Pancreas (tissue), 10 donors: ENCODE data around the gene GMDS. TPM values are rescaled to one million over a fixed set of nuclear protein-coding genes. Genes with fewer than 3 reads are reported as not detected.
A peak's percentile ranks its signal among the peaks of the same experiment; 100 is the strongest.

Experiments used
- ATAC-seq, 4 donors: fragments of 200-7000 bp; cut with Tn5 transposase; one replicate each; pipeline versions ENCODE4 v1.8.0 to v1.9.1; 2020; ENCODE audit warnings: mild to moderate bottlenecking in 4 of 4, moderate library complexity in 4 of 4
- DNase-seq, 6 donors: peaks; one replicate each; pipeline ENCODE4 v3.0.0-alpha.2; 2020
- FAIRE-seq: peaks from 2 replicates; lab custom pipeline; 2012; peaks lifted over from hg19 to GRCh38; lab: Jason Lieb, UNC
- H3K27ac ChIP-seq, 4 donors: fragments of 200-600 bp; sonication (generic); 1 replicate in 3 of 4; 2 replicates in 1 of 4; pipeline versions ENCODE4 v1.5.0 to v1.8.0; 2020
- H3K27me3 ChIP-seq, 4 donors: fragments of 200-600 bp; one replicate each; pipeline ENCODE4 v1.8.0; 2021
- H3K36me3 ChIP-seq, 3 donors: fragments of 200-600 bp; sonication (generic) in 1 of 3; one replicate each; pipeline versions ENCODE4 v1.5.0 to v1.8.0; 2020 to 2021
- H3K4me1 ChIP-seq, 3 donors: fragments of 200-600 bp; one replicate each; pipeline ENCODE4 v1.8.0; 2021
- H3K4me3 ChIP-seq, 4 donors: fragments of 200-600 bp; sonication (generic) in 2 of 4; one replicate each; pipeline versions ENCODE4 v1.5.0 to v1.8.0; 2020 to 2021
- H3K9me3 ChIP-seq, 4 donors: fragments of 200-600 bp; one replicate each; pipeline ENCODE4 v1.8.0; 2021
- WGBS, 2 donors: extraction: QIAGEN DNeasy Blood & Tissue Kit; methylation state at CpG; one replicate each; pipeline ENCODE4 v1.1.7; 2013; 5-methylcytosine and 5-hydroxymethylcytosine counted together
- intact Hi-C, 3 donors: fragments of 100-400 bp; cut with DNase I; formaldehyde crosslinking; loops; one replicate each; pipeline versions ENCODE4 v1.11.1 to v1.14.2; 2022
- polyA plus RNA-seq, 2 donors: library from polyadenylated mRNA; stranded (reverse); fragments of 200-250 nt; gene quantifications; one replicate each; pipeline ENCODE4 v1.2.3, GENCODE V29; 2013
- total RNA-seq, 6 donors: library from RNA; stranded (reverse); fragmentation: NEBNext Ultra II Directional in 4 of 6; extraction: Animal tissue kit (Norgen Biotek cat#: 25700) in 4 of 6; gene quantifications; one replicate each; pipeline versions ENCODE4 v1.2.1 to v1.2.4, GENCODE V29; 2021 to 2023
- TF ChIP-seq, protein P1 (sequence below), 4 donors: fragments of 200-600 bp; sonication (generic) in 3 of 4; IDR thresholded peaks; one replicate each; pipeline versions ENCODE4 v1.5.0 to v1.8.0; 2021; ENCODE audit warnings: antibody characterized with exemption in 4 of 4
- donor health status: healthy with polysubstance abuse.
- donor health status: DM: no; HTN: no; CAD: no; lungs with moderate emphysema.
- donor health status: DM: no; HTN: no; CAD: no.
- donor health status: control.
- donor health status: control.
- donor health status: Bipolar disorder and iron deficiency.
- donor health status: DM: yes; HTN: yes; CAD: no.
- donor health status: DM: no; HTN: no; CAD: no.
- donor health status: DM: no; HTN: no; CAD: no.
- donor health status: DM: yes; HTN: yes; CAD: no.

GMDS gene
- total and polyA plus RNA-seq, 8 donors = 7.6 to 40.8 (median 26.5) TPM

DNA sequence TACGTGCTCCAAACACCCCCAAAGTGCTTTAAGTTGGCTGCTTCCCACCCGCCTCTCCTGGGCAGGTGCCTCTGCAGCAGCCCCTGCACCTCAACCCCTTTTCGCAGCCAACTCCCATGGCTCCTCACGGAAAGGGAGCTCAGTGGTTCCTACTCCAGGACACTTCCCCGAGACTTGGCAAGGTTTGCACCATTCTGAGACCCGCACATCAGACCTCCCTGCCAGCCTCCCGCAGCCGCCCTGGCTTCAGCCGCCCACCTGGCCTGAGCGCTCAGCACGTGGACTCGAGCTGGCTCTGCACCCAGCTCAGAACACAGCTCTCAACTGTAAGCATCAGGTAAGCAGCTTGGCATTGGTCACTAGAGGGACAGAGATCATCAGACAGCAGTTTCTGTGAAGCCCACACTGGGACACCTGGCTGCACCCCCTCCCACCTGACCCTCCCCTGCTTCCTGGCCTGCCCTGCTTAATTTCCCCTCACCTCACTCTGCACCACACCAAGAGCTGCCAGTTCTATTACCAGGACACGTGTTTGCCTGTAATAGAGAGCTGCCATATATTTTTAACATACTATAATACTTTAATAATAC, 28.5 kb downstream of the GMDS start:
- H3K9me3 ChIP-seq = no peaks in the 10 kb centered on the region
- H3K36me3 ChIP-seq = no peaks in the 10 kb centered on the region
- DNase-seq (no peak), FAIRE-seq (no peak), ATAC-seq (no peak)
- 90 to 91% methylated on average over 13 of the region's 13 CpGs for WGBS, 2 donors
- H3K27me3 ChIP-seq = no peaks in the 10 kb centered on the region
- no peak overlapping the region for H3K4me3 ChIP-seq
- H3K4me1 ChIP-seq = peaks cover 0 to 6% (median 5%) of the 10 kb centered on the region in 3 donors
- TF ChIP-seq, protein P1, sequence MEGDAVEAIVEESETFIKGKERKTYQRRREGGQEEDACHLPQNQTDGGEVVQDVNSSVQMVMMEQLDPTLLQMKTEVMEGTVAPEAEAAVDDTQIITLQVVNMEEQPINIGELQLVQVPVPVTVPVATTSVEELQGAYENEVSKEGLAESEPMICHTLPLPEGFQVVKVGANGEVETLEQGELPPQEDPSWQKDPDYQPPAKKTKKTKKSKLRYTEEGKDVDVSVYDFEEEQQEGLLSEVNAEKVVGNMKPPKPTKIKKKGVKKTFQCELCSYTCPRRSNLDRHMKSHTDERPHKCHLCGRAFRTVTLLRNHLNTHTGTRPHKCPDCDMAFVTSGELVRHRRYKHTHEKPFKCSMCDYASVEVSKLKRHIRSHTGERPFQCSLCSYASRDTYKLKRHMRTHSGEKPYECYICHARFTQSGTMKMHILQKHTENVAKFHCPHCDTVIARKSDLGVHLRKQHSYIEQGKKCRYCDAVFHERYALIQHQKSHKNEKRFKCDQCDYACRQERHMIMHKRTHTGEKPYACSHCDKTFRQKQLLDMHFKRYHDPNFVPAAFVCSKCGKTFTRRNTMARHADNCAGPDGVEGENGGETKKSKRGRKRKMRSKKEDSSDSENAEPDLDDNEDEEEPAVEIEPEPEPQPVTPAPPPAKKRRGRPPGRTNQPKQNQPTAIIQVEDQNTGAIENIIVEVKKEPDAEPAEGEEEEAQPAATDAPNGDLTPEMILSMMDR (IDR thresholded peaks at IDR 0.05) = no peak
- intact Hi-C loops = no loop called here
- H3K27ac ChIP-seq = no peak overlapping the region

GRCh38 chr6:2215342-2215741, 30.1 kb downstream of the GMDS start:
- H3K27me3 ChIP-seq = no peaks in the 10 kb centered on the region
- no peak for ATAC-seq

GRCh38 chr6:2213086-2213485, 32.3 kb downstream of the GMDS start:
- Histone ChIP-seq H3K4me3 (no peak overlapping the region), H3K36me3 (no peaks in the 10 kb centered on the region), H3K27me3 (no peaks in the 10 kb centered on the region), H3K4me1 (peaks cover 0 to 4% (median 0%) of the 10 kb centered on the region in 3 donors), H3K27ac (no peak overlapping the region), H3K9me3 (no peaks in the 10 kb centered on the region)
- ATAC-seq (no peak), DNase-seq (no peak), FAIRE-seq (no peak)
- TF ChIP-seq, protein P1 (IDR thresholded peaks at IDR 0.05) = no peak
- WGBS, 2 donors = 90 to 94% methylated on average over 2 of the region's 2 CpGs
- intact Hi-C loops = no loop called here

More at GRCh38 chr6:2215342-2215741, 30.1 kb downstream of the GMDS start:
- TF ChIP-seq, protein P1 (IDR thresholded peaks at IDR 0.05) = no peak
- FAIRE-seq = no peak
- Histone ChIP-seq H3K4me1 (peaks cover 0 to 6% (median 5%) of the 10 kb centered on the region in 3 donors), H3K36me3 (no peaks in the 10 kb centered on the region), H3K9me3 (no peaks in the 10 kb centered on the region), H3K27ac (no peak overlapping the region), H3K4me3 (no peak overlapping the region)
- no peak for DNase-seq
- intact Hi-C loops = no loop called here
- 88 to 94% methylated on average over 3 of the region's 3 CpGs for WGBS, 2 donors

GRCh38 chr6:2209226-2209809, 36.1 kb downstream of the GMDS start:
- H3K36me3 ChIP-seq = no peaks in the 10 kb centered on the region
- no peaks in the 10 kb centered on the region for H3K27me3 ChIP-seq
- DNase-seq (peak; percentile 72 to 88 (median 78)), FAIRE-seq (no peak), ATAC-seq (peak; percentile 97 to 100 (median 99))
- TF ChIP-seq, protein P1 (IDR thresholded peaks at IDR 0.05) = peak; percentile 39 to 53 (median 40)
- H3K9me3 ChIP-seq = no peaks in the 10 kb centered on the region
- no peak overlapping the region for H3K27ac ChIP-seq
- intact Hi-C loops = loop anchor here in 1 of 3 donors (10.0 kb wide), 1 partner anchor 145 kb away; no protein-coding TSS in a partner anchor
- peaks cover 0 to 4% (median 2%) of the 10 kb centered on the region in 3 donors for H3K4me1 ChIP-seq
- no peak overlapping the region for H3K4me3 ChIP-seq
- 32 to 44% methylated on average over 6 of the region's 6 CpGs for WGBS, 2 donors

- Histone ChIP-seq H3K36me3 (no peaks in the 10 kb centered on the region), H3K27me3 (no peaks in the 10 kb centered on the region), H3K4me3 (no peak overlapping the region), H3K9me3 (no peaks in the 10 kb centered on the region), H3K4me1 (peaks cover 0 to 10% (median 4%) of the 10 kb centered on the region in 3 donors), H3K27ac (no peak overlapping the region)
- no peak for ATAC-seq
- FAIRE-seq = no peak
- DNase-seq = no peak
- intact Hi-C loops = loop anchor here in 1 of 3 donors (10.0 kb wide), 1 partner anchor 146 kb away; no protein-coding TSS in a partner anchor
- 78 to 83% methylated on average over 3 of the region's 3 CpGs for WGBS, 2 donors
- TF ChIP-seq, protein P1 (IDR thresholded peaks at IDR 0.05) = no peak
These were observed 36.9 kb downstream of the GMDS start for GRCh38 chr6:2208468-2208867.
